Ascending aorta (tissue), 2 donors: Measurements from ENCODE around the gene EFHD2. TPM values are rescaled to one million over a fixed set of nuclear protein-coding genes. Genes with fewer than 3 reads are reported as not detected.

Experiments
- DNase-seq, 2 donors: peaks; one replicate each; pipeline ENCODE4 v3.0.0-alpha.2; 2019; ENCODE audit warnings: low spot score in 2 of 2
- H3K27ac ChIP-seq, 2 donors: fragments of 200-600 bp; sonication (generic); one replicate each; pipeline ENCODE4 v1.5.1; 2016 to 2017; ENCODE audit warnings: mild to moderate bottlenecking in 1 of 2
- H3K27me3 ChIP-seq: fragments of 200-600 bp; sonication (generic); one replicate; pipeline ENCODE4 v1.5.1; 2017
- H3K36me3 ChIP-seq, 2 donors: fragments of 200-600 bp; sonication (generic); one replicate each; pipeline ENCODE4 v1.5.1; 2016
- H3K4me1 ChIP-seq, 2 donors: fragments of 200-600 bp; sonication (generic); one replicate each; pipeline ENCODE4 v1.5.1; 2016 to 2017; ENCODE audit warnings: mild to moderate bottlenecking in 1 of 2
- H3K4me3 ChIP-seq, 2 donors: fragments of 200-600 bp; sonication (generic); one replicate each; pipeline ENCODE4 v1.5.1; 2016 to 2017; ENCODE audit warnings: mild to moderate bottlenecking in 1 of 2
- H3K9me3 ChIP-seq, 2 donors: fragments of 200-600 bp; sonication (generic); one replicate each; pipeline ENCODE4 v1.5.1; 2016
- intact Hi-C: fragments of 100-400 bp; cut with DNase I; formaldehyde crosslinking; loops from one replicate; pipeline ENCODE4 v1.15.1; 2023
- total RNA-seq: library from RNA; depleted of rRNA; stranded (reverse); fragments of >200 nt; gene quantifications from one replicate; pipeline ENCODE4 v1.1.0, GENCODE V29; 2016
- TF ChIP-seq, protein P1 (sequence below), 3 experiments: fragments of 200-600 bp in 2 of 3; fragments of 450-650 bp in 1 of 3; sonication (generic) in 2 of 3; IDR thresholded peaks; one replicate each; pipeline ENCODE4 v1.5.1; 2016 to 2019; ENCODE audit warnings: antibody characterized with exemption in 3 of 3, mild to moderate bottlenecking in 1 of 3, moderate library complexity in 1 of 3

Gene EFHD2, protein sequence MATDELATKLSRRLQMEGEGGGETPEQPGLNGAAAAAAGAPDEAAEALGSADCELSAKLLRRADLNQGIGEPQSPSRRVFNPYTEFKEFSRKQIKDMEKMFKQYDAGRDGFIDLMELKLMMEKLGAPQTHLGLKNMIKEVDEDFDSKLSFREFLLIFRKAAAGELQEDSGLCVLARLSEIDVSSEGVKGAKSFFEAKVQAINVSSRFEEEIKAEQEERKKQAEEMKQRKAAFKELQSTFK
- 116 TPM for total RNA-seq

DNA sequence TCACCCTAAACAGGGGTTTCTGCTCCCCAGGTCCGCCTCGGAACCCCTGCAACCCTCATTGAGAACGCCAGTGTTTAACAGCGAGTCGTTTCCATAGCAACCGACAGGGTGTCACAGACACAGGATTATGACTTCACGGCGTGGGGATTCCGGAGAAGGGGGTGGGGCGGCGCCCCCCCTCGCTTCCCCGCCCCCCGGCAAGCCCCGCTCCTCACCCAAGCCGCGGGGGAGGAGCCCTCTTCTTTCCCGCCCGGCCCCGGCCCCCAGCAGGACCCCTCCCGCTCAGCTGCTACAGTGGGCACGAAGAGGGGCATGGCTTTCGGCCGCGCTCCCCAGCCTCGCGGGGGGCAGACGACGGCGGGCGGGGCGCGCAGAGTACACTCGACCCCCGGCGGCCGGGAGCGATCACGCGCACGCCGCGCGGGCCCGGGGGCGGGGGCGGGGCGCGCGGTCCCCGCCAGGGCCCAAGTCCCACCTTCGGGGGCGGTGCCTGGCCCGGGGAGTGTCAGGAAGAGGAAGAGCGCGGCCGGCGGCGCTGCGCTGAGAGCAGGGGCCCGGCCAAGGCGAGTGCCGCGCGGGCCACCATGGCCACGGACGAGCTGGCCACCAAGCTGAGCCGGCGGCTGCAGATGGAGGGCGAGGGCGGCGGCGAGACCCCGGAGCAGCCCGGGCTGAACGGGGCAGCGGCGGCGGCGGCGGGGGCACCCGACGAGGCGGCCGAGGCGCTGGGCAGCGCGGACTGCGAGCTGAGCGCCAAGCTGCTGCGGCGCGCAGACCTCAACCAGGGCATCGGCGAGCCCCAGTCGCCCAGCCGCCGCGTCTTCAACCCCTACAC, at the start of gene EFHD2:
TSS of gene EFHD2 (plus strand) at position 501 of the 835 bp plus-strand sequence. CDS start at position 585, 84 bp downstream.
- H3K4me1 ChIP-seq, result peaks cover 10 to 35% of the 10 kb centered on the region in 2 donors
- H3K27me3 ChIP-seq, result no peaks in the 10 kb centered on the region
- H3K27ac ChIP-seq, result peak within 1 kb of the TSS; percentile 52 to 59
- no peaks in the 10 kb centered on the region for H3K9me3 ChIP-seq
- H3K36me3 ChIP-seq, result no peaks in the 10 kb centered on the region
- DNase-seq, result peak; percentile 46 to 90
- TF ChIP-seq, protein P1, sequence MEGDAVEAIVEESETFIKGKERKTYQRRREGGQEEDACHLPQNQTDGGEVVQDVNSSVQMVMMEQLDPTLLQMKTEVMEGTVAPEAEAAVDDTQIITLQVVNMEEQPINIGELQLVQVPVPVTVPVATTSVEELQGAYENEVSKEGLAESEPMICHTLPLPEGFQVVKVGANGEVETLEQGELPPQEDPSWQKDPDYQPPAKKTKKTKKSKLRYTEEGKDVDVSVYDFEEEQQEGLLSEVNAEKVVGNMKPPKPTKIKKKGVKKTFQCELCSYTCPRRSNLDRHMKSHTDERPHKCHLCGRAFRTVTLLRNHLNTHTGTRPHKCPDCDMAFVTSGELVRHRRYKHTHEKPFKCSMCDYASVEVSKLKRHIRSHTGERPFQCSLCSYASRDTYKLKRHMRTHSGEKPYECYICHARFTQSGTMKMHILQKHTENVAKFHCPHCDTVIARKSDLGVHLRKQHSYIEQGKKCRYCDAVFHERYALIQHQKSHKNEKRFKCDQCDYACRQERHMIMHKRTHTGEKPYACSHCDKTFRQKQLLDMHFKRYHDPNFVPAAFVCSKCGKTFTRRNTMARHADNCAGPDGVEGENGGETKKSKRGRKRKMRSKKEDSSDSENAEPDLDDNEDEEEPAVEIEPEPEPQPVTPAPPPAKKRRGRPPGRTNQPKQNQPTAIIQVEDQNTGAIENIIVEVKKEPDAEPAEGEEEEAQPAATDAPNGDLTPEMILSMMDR (IDR thresholded peaks at IDR 0.05), result no peak
- peak within 1 kb of the TSS; percentile 95 to 96 for H3K4me3 ChIP-seq
- intact Hi-C loops, result loop anchor here (2.0 to 10.0 kb wide), 4 partner anchors 37 to 255 kb away; partner anchors contain the start of gene TMEM51

DNA sequence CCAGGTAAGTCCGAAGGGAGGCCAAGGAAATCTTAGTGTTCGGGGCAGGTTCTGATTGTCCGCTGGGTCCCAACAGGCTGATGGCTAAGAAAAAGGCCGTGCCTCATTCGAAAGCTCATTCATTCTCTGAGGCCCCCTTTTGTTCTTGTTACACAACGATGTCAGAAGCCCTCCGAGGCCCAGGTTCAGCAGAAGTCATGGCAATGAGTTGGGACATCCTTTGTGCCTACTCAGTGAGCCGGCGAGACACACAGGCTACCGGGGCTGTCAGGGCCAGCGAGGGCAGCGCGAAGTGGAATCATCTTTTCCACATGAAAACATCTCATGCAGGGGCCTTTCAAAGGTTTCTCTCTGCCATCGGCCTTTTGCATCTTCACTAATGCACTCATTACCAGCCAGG, 49.0 kb upstream of the EFHD2 start:
- Histone ChIP-seq H3K4me3 (no peak overlapping the region), H3K27ac (no peak overlapping the region), H3K36me3 (no peaks in the 10 kb centered on the region), H3K27me3 (no peaks in the 10 kb centered on the region), H3K9me3 (no peaks in the 10 kb centered on the region), H3K4me1 (no peaks in the 10 kb centered on the region)
- intact Hi-C loops, result no loop called here
- TF ChIP-seq, protein P1 (IDR thresholded peaks at IDR 0.05), result no peak
- no peak for DNase-seq

DNA sequence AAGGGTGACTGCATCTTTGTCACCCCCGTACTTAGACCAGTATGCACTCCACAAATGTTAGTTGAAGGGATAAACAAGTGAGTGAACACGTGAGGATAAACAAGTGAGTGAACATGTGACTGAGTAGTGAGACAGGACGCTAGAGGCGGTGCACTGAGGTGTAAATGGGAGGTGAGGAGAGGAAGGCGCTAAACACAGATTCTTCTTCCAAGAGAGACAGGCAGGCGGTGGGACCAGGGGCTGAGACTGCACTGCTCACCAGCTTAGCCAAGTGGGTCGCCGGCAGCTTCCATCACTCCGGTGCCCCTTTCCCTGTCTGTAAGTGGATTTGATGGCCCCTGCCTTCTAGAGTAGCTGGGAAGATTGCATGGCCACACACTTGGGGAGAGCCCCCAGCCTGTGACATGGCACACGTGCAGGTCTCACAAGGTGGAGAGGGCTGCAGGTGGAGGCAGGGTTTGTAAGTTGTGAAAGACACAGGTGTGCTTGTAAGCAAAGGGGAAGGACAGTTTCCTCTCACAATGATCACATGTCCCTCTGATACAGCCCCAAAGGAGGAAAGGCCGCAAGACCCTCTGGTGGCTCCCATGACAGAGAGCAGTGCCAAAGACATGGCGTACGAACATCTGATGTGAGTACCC, 47.5 kb upstream of the EFHD2 start:
- Histone ChIP-seq H3K27me3 (no peaks in the 10 kb centered on the region), H3K36me3 (no peaks in the 10 kb centered on the region), H3K4me3 (no peak overlapping the region), H3K4me1 (no peaks in the 10 kb centered on the region), H3K27ac (no peak overlapping the region), H3K9me3 (no peaks in the 10 kb centered on the region)
- intact Hi-C loops, result no loop called here
- DNase-seq, result no peak
- TF ChIP-seq, protein P1 (IDR thresholded peaks at IDR 0.05), result no peak

DNA sequence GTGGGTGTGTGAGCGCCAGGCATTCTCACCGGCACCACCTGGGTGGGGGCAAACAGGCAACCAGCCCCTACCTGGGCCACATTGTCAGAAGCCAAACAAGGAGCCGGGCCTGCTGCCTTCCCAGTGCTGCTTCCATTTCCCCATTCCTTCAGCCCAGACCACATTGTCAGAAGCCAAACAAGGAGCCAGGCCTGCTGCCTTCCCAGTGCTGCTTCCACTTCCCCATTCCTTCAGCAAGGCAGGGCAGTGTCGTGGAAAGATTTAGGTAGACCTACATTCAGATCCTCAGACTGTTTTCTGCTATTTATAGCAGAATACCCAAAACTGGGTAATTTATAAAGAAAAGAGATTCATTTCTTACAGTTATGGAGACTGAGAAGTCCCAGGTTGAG, 47.0 kb upstream of the EFHD2 start:
- no peak overlapping the region for H3K4me3 ChIP-seq
- TF ChIP-seq, protein P1 (IDR thresholded peaks at IDR 0.05), result no peak
- intact Hi-C loops, result no loop called here
- DNase-seq, result no peak
- H3K9me3 ChIP-seq, result no peaks in the 10 kb centered on the region
- no peaks in the 10 kb centered on the region for H3K27me3 ChIP-seq
- no peak overlapping the region for H3K27ac ChIP-seq
- H3K4me1 ChIP-seq, result no peaks in the 10 kb centered on the region
- H3K36me3 ChIP-seq, result no peaks in the 10 kb centered on the region

DNA sequence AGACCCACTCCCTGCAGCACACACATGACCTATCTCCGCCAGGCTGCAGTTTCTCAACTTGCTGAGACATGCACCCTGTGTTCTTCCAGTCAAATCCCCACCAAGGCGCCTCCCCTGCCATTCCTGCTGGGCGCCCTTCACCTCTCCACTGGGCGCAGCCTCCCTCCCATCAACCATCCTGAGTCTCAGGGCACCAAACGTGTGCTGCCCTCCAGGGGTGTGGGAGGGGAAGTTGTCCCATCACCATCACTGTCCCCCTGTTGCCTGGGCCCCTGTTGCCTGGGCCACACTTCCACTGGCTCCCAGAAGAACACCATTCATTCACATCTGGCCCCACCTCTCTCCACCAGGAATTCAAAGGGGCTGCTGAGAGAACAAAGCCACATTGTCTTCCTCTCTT, 44.9 kb upstream of the EFHD2 start:
- Histone ChIP-seq H3K36me3 (no peaks in the 10 kb centered on the region), H3K4me3 (no peak overlapping the region), H3K27ac (no peak overlapping the region), H3K4me1 (no peaks in the 10 kb centered on the region), H3K27me3 (no peaks in the 10 kb centered on the region), H3K9me3 (no peaks in the 10 kb centered on the region)
- intact Hi-C loops, result no loop called here
- TF ChIP-seq, protein P1 (IDR thresholded peaks at IDR 0.05), result no peak
- no peak for DNase-seq
